NCI-H1092 treated with DMSO at 0.1 percent for 48 hours (cell line): ENCODE results near the gene AP5Z1.

Source experiments
- DNase-seq: peaks from one replicate; lab custom pipeline; 2025; lab: John Stamatoyannopoulos, UW

AP5Z1 gene, protein sequence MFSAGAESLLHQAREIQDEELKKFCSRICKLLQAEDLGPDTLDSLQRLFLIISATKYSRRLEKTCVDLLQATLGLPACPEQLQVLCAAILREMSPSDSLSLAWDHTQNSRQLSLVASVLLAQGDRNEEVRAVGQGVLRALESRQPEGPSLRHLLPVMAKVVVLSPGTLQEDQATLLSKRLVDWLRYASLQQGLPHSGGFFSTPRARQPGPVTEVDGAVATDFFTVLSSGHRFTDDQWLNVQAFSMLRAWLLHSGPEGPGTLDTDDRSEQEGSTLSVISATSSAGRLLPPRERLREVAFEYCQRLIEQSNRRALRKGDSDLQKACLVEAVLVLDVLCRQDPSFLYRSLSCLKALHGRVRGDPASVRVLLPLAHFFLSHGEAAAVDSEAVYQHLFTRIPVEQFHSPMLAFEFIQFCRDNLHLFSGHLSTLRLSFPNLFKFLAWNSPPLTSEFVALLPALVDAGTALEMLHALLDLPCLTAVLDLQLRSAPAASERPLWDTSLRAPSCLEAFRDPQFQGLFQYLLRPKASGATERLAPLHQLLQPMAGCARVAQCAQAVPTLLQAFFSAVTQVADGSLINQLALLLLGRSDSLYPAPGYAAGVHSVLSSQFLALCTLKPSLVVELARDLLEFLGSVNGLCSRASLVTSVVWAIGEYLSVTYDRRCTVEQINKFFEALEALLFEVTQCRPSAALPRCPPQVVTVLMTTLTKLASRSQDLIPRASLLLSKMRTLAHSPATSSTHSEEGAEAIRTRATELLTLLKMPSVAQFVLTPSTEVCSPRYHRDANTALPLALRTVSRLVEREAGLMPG

DNA sequence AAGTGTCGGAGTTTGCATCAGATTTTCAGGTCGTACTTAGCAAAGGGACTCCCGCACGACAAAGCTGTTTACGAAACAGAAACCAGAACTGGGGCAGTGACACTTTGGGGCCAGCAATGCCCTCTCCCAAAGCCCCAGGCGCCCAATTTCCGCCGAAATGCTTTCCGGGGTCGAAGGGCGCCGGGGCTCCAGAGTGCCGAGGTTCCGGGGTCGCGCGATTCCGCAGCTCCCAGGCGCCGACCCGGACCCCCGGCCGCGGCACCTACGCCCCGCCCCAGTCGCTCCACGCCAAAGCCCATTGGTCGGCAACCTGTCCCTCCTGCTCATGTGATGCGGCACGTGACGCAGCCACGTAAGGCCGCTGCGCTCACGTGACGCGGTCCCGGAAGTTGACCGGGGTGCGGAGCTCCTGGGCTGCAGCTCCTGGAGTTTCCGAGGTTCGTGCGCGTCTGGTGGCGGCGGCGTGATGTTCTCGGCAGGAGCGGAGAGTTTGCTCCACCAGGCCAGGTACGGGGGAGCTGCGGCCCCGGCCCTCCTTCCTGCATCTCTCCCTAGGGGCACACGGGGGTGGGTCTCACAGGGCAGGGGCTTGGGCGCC, at the start of gene AP5Z1:
Gene AP5Z1, plus strand, starts transcription at position 374 of the 598 bp plus-strand sequence. Its CDS starts 93 bp downstream, at position 467.
- peak; percentile 95 for DNase-seq

DNA sequence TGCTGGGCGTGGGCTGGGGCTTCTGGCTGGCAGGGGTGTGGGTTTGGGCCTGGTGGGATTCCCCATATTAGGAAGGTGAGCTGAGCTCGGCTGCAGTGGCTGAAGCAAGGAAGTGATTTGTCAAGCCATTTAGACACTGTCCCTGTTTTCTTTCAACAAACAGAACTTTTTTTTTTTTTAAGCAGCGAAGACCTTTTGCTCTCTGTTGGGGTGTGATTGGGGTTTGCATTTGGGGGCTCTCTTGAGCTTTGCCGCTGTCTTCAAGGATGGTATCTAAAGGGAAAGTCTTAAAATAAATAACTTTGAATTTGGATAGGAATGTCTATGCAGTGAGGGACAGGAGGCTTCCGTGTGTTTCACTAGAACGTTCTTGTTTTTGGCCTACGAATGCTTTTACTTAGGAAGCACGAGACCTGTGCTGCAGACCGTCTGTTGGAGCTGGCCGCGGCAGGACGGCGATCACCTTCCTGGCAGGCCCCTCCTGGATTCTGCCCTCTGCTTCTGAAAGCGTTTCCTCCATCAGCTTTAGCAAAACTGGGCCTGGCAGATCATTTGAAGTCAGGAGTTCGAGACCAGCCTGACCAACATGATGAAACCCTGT, 49.5 kb upstream of the AP5Z1 start:
- DNase-seq, result no peak

DNA sequence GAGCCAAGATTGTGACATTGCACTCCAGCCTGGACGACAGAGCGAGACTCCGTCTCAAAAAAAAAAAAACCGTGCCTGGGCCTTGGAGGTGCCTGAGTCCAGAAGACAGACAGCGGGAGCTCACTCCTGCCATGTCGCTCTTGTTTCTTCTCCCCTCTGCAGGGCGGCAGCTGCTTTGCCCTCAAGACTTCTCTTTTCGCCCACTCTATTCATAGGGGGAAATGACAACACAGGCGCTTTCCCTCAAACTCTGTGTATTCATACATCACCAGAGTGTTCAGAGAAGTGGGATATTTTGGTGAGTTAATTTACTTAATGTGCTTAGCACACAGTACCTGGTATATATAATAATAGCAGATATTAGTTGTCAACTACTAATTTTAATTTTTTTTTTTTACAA, 48.9 kb upstream of the AP5Z1 start:
- DNase-seq, result no peak

DNA sequence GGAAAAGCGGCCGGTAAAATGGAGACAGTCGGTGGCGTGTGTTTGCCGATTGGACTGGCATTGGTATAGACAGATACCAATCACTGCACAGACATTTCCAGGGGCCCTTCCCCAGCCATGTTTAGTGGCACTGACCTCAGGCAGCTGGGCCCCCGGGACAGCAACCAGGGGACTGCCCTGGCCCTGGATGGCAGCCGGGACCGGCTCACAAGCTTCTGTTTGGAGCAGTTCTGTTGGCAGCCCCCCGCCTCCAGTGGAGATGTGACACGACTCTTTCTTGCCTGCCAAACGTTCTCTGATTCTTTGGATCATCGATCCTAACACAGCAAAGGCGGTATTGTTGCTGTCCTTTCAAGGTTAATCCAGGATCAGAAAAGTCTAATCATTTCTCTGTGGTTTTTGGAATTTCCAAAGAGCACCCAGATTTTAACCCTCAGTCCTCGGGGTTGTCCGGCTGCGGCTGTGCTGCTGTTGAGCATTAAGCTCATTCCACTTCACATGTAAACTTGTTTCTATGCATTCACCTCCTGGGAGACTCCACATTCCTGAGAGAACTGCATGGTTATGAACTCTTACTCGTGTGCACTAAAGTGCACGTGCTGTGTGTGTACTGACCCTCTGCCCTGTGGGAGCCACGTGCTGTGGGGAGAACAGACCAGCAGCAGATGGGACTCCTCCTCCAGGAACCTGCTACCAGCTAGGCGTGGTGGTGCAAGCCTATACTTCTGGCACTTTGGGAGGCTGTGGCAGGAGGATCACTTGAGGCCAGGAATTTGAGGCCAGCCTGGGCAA, 47.3 kb upstream of the AP5Z1 start:
- DNase-seq, result no peak

DNA sequence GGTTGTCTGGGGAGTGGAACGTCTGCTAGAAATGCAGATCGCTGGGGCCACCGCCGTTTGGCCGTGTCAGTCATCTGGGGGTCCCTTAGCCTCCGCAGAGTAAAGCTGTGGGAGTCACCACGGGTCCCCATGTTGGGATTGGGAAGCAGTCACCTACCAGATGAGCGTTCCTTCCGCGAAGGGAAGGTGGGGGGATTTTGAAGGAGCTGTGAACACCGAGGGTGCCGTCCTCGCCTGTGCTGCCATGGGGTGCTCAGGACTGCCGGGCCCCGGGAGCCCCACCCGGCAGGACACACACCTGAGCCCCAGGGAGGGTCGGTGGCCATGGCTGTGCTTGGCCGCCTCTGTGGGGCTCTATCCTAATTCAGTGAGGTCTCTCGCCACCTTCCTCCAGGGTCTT, 46.2 kb upstream of the AP5Z1 start:
- no peak for DNase-seq

DNA sequence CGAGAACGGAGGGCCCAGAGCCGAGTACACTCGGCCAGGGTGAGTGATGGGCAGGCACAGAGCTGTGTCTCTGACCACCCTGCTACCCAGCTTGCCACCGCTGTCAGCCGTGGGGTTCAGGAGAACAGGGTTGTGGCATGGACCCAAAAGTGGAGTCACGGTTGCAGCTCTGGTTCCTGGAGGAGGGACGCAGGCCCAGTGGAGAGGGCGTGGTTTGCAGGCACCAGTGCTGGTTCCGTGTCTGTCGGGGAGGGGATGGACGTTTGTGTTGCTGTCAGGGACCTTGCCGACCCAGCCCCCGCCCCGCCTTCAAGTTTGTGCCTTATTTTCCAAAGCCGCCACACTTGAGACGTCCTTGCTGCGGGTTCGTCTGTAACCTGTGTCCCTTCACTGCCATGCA, 45.1 kb upstream of the AP5Z1 start:
- no peak for DNase-seq

DNA sequence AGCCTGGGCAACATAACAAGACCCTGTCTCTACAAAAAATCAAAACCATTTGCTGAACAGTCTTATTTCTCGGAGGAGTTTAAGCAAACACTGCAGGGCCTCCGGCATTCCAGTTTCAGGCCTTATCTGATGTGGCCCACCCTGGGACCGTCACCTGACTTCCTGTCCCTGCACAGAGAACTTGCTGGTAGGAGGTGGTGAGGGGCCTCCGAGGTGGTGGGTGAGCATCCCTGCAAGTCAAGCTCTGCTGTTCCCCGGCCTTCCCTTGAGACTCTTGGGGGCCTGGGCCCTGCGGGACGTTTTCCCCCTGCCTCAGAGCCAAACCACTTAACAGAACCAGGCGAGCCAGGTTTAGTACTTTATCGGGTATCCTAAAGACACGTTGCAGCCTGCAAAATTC, 44.5 kb upstream of the AP5Z1 start:
- DNase-seq, result no peak

DNA sequence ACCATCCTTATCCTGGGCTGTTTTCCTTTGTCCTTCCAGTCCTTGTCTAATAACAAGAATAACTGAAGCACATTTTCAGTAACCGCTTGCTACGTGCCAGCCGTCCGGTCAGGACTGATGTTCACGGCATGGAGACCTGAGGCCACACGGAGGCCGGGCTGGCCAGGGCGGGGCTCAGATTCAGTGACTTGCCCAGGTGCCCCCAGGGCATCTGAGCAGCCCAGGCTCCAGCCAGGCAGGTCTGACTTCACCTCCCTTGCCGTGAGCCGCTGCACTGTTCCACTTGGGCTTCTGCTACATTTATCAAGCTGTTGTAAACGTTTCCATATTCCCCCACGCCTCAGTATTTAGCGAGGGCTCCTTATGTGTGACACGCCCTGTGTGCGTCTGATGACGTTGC, 43.6 kb upstream of the AP5Z1 start:
- no peak for DNase-seq

DNA sequence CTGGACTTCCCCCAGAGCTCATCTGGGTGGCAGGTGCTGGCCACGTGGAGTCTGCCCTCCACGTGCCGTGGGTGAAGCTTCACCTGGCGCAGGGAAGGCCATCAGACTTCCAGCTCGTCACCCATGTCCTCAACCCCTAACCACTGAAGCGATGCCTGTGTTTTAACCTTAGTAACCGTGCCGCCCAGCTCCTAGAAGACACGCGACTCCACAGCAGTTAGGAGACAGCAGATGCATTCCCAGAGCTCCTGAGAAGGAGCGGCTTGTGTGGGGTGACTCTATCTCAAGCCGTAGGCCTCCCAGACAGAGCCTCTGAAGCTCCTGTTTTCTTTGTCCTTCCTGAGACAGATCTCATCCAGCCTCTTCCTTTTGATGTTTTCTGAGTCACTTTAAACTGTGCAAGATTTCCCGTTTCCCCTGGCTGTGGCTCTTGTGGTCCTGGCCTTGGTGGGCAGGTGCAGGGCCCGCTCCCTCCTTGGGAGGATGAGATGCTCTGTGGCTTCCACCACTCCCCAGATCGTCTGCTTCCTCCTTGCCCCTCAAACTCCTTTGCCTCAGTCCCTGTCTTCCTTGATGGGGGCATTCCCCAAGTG, 41.4 kb upstream of the AP5Z1 start:
- DNase-seq, result no peak

DNA sequence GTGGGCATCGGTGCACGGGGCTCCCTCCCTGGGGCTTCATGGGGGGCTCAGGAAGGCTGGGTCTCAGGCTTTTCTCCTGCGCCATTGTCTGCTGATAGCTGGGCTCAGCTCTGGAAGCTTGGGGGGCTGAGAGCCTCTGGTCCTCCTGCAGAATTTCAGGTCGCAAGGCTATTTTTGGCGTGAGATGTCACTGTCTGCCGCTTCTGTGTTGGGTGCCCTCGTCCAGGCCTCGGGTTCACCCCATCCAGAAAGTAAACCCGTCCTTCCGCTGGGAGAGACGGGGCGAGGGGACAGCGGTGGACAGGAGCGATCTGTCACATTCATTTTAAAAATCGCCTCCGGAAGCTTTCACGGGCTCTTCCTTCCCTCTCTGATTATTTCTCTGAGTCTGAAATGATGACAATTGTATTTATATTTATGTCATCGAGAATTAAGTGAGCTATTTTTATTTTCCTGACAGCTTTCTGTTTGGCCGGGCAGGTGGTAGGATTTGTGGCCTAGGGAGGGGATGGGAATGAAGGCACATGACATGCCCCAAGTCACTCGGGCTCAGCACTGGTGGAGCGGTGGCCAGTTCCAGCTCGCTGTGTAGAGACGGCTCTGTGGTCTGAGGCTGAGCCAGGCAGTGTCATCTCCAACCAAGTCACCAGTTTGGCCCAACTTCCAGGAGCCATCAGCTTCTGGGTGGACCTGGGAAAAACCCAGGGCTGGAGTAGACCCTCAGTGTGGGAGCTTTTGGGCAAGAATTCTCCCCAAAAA, 40.7 kb upstream of the AP5Z1 start:
- no peak for DNase-seq

DNA sequence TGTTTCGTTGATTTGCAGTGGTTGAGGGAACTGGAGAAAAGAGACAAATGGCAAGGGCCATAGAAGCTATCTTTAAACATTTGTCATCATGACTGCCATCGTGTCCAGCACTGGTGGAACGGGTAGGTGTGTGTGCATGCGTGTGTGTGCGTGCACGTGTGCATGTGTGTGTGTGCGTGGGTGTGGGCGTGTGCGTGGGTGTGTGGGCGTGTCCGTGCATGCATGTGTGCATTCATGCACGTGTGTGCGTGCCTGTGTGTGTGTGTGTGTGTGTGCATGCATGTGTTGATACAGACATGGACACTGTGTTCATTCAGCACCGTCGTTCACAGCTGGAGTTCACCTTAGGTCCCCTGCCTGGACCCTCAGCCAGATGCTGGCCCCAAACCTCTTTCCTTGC, 38.1 kb upstream of the AP5Z1 start:
- DNase-seq, result no peak

DNA sequence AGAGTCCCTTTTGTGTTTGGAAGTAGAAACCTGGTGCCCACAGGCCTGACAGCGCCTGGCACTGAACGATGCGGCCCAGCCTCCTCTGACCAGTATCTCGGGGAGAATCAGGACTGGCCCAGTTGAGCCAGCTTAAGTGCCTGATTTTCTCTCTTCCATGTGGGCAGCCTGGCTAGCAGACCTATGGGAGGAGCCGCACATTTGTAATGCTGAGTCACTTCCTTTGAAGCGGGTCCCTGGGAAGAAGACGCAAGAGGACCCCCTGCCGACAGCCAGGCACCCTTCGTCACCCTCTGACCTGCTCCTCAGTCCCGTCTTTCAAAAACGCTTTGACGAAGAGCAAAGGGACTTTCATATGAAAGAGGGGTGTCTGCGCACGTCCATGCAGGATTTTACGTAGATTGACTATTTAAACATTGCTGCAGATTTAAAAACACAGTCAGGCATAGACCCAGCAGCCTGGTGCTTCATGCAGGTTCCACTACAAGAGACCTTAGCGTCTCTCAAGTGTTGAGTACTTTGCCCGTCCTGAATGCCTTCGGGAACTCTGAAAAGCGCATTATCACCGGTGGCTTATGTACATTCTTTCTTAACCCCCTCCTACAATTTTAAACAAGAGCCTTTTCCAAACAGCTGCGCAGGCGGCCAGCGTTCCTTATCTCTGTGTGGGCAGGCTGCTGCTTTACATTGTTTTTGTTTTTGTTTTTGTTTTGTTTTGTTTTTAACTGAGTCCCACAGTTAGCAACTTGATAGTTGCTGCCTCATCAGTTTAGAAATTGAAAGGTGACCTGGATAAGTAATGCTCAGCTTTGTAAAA, 36.5 kb upstream of the AP5Z1 start:
- peak; percentile 50 for DNase-seq

DNA sequence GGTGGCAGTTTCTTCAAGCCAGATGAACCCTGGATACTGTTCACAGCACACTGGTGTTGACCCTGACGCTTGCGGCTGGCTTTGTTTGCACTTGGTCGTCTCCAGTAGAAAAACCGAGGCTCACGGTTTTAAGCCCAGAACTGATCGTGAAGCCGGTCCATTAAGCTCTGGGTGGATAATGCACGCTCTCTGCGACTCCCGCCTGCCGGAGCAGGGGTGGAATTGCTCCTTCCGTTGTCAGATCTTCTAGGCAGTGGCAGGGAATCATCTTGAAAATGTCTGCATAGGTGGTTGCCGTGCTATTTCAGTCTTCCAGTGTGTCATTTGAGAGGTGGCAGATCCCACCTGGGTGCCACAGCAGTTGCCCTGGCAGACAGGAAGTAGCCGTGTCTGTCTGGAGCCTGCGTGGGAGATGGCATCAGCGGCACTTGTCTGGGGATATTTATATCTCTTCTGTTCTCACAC, 35.9 kb upstream of the AP5Z1 start:
- peak; percentile 78 for DNase-seq

DNA sequence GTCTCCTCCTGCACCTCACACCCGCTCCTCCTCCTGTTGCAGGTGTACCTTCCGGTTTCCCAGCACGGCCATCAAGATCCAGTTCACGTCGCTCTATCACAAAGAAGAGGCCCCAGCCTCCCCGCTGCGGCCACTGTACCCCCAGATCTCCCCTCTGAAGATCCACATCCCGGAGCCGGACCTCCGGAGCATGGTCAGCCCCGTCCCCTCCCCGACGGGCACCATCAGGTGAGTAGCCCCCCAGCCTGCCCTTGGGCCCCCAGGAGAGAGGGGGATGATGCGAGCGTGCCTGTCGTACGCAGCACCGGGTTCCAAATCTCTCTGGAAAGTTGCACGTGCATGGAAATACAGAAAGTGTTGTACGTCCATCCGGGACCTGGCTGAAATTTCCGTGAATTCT, 34.6 kb upstream of the AP5Z1 start:
- DNase-seq, result no peak

DNA sequence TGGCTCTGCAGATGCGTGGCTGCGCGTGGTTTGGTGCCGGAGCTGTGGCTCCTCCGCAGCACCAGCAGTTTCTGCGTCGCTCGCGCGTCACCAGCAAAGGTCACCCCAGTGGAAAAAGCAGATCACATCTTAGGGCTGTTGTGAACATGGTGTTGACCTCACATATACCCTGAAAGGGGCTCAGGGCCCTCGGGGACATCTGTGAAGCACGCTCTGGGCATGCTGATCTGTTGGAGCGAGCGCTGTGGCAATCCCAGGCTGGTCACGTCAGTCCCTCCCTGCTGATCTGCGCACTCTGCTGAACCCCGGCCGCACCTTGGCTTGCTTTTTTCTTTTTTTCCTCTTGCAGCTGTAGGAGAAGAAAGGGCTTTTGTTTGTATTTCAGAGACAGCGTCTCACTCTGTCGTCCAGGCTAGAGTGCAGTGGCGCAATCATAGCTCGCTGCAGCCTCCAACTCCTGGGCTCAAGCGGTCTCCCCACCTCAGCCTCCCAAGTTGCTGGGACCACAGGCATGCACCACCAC, 33.3 kb upstream of the AP5Z1 start:
- DNase-seq, result no peak

DNA sequence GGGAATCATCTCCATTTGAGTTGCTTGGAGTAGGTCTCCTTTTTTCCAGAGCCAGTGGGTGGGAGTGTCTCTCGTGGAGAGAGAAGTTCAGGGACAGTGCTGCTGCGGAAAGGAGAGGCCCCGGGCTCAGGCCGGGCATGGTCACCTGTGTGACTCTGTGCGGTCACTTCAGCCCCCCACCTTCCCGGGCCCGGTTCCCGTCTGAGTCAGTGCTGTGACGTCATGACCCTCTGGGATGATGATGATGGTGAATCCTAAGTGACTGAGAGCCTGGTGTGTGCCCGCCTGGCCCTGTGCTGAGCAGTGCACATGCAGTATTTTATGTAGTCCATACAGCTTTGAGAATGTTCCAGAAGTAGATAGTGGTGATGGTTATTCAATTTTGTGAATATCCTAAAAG, 32.6 kb upstream of the AP5Z1 start:
- no peak for DNase-seq

DNA sequence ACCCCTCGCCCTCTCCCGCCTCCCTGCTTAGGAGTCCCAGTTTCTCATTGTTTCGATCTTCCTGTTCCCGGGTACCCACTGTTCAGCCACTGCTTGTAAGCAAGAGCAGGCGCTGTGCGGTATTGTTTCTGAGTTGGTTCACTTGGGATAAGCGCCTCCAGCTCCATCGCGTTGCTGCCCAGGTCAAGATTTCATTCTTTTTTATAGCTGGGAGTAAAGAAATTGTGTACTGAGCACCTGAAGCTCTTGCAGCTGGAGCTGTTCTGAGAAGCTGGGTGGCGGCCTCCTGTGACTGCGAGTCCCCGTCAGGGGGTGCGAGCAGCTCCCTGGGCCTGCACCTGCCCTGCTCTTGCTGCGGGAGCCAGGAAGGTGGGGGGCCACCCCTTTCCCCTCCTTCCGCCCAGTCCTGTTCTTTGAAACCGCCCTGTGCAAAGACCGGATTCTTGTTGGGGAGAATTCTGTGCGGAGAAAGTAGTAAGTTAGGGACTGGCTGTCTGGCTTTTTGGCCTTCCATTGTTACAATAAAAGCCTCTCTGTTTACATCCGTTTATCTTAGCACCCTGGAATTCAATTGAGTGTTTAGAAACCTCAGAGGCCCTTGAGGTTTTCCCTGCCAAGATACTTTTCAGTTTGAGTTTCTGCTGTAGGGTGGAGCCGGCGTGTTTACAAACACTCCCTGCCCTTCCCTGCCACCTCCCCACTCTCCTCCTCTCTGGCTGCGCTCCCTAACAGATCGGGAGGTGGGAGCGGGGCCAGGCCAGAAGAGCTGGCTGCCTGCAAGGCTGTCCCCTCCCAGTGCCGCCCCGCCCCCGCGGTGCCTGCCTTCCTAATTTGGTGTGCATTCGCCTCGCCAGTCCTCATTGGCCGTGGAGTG, 30.8 kb upstream of the AP5Z1 start:
- DNase-seq, result peak; percentile 96

DNA sequence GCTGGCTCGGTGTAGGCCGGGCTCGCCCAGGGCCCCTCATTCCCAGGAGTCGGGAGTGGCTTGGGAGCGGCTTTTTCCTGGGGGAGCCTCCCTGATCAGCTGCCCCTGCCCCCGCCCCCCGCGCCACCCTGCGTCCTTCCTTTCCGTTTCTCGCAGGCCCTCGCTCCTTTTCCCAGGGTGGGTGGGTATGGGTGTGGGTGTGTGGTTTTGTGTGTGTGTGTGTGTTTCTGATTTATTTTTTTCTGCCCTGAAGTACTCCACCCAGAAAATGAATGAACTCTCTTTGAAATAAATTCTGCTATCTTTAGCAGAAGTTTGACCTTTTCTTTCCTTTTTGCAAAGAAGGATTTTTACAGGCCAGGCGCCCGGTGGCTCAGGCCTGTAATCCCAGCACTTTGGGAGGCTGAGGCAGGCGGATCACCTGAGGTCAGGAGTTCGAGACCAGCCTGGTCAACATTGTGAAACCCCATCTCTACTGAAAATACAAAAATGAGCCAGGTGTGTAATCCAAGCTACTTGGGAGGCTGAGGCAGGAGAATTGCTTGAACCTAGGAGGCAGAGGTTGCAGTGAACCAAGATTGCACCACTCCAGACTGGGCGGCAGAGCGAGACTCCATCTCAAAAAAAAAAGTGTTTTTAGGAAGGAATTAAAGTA, 30.0 kb upstream of the AP5Z1 start:
- DNase-seq, result no peak
